Muscle of leg (tissue), 11 donors: Measurements from ENCODE around the gene DDIAS. TPM values are rescaled to one million over a fixed set of nuclear protein-coding genes. Genes with fewer than 3 reads are reported as not detected.
"Not testable (repeated sequence)": the region's sequence is repeated elsewhere in the genome, so short reads cannot be mapped to it uniquely, and the experiment has no call there.

Experiments used
- DNase-seq: peaks from one replicate; pipeline ENCODE4 v3.0.0; 2013
- H3K27ac ChIP-seq: one replicate; pipeline ENCODE4 v1.5.1; 2013; ENCODE audit warnings: mild to moderate bottlenecking, low read length, control low read depth
- H3K27me3 ChIP-seq: one replicate; pipeline ENCODE4 v1.6.1; 2013; ENCODE audit warnings: low read length; ENCODE audit not compliant: control insufficient read depth, insufficient read depth
- H3K36me3 ChIP-seq: one replicate; pipeline ENCODE4 v1.6.1; 2013; ENCODE audit warnings: low read length; ENCODE audit not compliant: control insufficient read depth, insufficient read depth
- H3K4me1 ChIP-seq: one replicate; pipeline ENCODE4 v1.6.1; 2013; ENCODE audit warnings: low read length; ENCODE audit not compliant: control insufficient read depth, insufficient read depth
- H3K4me3 ChIP-seq: one replicate; pipeline ENCODE4 v1.5.1; 2013; ENCODE audit warnings: low read length, control low read depth
- H3K9me3 ChIP-seq: replicated peaks from 2 replicates; pipeline ENCODE4 v1.6.1; 2013; ENCODE audit warnings: low read depth, low read length; ENCODE audit not compliant: control insufficient read depth
- WGBS: methylation state at CpG from one replicate; pipeline ENCODE4 v1.1.5; 2013; ENCODE audit warnings: missing lambda C conversion rate; ENCODE audit not compliant: insufficient coverage; 5-methylcytosine and 5-hydroxymethylcytosine counted together
- polyA plus RNA-seq, 8 donors: library from polyadenylated mRNA; unstranded; fragments of 120-200 nt; gene quantifications; one replicate each; pipeline versions ENCODE4 v1.2.1 to v1.2.3, GENCODE V29; 2013; ENCODE audit warnings: inconsistent platforms in 1 of 8, low replicate concordance in 1 of 8; ENCODE audit not compliant: insufficient read length in 8 of 8, insufficient read depth in 1 of 8
- total RNA-seq: library from RNA; stranded (reverse); fragments of 120-200 nt; gene quantifications from one replicate; pipeline ENCODE4 v1.2.4, GENCODE V29; 2013

DDIAS gene
- total and polyA plus RNA-seq, 9 donors = 2.6 to 4.4 (median 3.8) TPM

GRCh38 chr11:82900277-82901164 lies 1.0 kb upstream of the DDIAS start, which contains the start of gene PRCP:
Gene PRCP, minus strand, starts transcription at chr11:82900430. Its CDS starts 28 bp downstream, at chr11:82900402.
- peak; percentile 91 for DNase-seq
- H3K4me3 ChIP-seq = peak within 1 kb of the TSS; percentile 78
- H3K27ac ChIP-seq = peak within 1 kb of the TSS; percentile 94
- no peaks in the 10 kb centered on the region for H3K9me3 ChIP-seq
- no peaks in the 10 kb centered on the region for H3K36me3 ChIP-seq
- WGBS = under 1% methylated on average over 32 of the region's 40 CpGs
- H3K4me1 ChIP-seq = peaks cover 22% of the 10 kb centered on the region
- no peaks in the 10 kb centered on the region for H3K27me3 ChIP-seq

DNA sequence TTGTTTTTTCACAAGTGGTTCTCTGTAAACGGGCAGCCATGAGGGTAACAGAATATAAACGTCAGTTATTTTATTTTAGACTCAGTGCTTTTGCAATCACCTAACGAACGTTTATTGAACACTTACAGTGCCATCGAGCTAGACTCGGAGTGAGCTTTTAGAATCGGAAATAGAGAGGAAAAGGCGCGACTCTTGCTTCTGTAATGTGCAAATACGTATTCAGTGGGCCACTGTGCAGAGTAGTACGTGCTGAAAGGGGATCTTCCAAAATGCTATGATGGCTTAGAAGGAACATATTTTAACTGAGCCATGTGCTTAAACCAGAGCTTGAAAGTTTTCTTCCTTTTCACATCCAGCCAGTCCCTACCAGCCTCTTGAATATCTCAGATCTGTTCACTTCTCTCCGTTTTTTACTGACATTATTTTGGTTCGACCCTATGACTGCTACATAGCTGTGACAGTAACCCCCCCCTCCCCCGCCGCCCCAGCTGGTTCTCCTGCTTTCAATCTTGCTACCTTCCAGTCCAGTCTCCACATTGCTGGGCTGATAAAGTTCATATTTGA lies 468 bp downstream of the DDIAS start:
- Histone ChIP-seq H3K9me3 (no peaks in the 10 kb centered on the region), H3K27ac (no peak overlapping the region), H3K4me3 (peak overlapping the region; percentile 78), H3K4me1 (peaks cover 22% of the 10 kb centered on the region), H3K36me3 (no peaks in the 10 kb centered on the region), H3K27me3 (no peaks in the 10 kb centered on the region)
- WGBS = under 1% methylated on average over 12 of the region's 15 CpGs
- DNase-seq = no peak

DNA sequence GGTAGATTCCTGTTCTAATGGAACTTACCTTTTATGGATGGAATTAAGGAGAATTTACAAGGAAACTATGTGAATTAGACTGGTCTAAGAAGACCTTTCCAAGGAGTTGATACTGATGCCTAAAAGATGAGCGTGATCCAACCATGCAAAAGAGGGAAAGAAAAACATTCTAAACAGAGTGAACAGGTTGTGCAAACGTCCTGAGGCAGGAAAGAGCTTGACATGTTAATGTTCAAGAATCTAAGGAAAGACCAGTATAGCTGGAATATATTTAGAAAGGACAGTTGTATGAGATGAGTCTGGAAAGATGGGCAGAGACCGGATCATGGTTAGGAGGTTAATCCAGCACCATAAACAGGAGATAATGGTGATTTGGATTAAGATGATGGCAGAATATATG lies 1.3 kb downstream of the DDIAS start:
- WGBS = 74% methylated on average over 3 of the region's 3 CpGs
- Histone ChIP-seq H3K9me3 (no peaks in the 10 kb centered on the region), H3K27ac (no peak overlapping the region), H3K4me1 (peaks cover 22% of the 10 kb centered on the region), H3K4me3 (no peak overlapping the region), H3K27me3 (no peaks in the 10 kb centered on the region), H3K36me3 (no peaks in the 10 kb centered on the region)
- no peak for DNase-seq

DNA sequence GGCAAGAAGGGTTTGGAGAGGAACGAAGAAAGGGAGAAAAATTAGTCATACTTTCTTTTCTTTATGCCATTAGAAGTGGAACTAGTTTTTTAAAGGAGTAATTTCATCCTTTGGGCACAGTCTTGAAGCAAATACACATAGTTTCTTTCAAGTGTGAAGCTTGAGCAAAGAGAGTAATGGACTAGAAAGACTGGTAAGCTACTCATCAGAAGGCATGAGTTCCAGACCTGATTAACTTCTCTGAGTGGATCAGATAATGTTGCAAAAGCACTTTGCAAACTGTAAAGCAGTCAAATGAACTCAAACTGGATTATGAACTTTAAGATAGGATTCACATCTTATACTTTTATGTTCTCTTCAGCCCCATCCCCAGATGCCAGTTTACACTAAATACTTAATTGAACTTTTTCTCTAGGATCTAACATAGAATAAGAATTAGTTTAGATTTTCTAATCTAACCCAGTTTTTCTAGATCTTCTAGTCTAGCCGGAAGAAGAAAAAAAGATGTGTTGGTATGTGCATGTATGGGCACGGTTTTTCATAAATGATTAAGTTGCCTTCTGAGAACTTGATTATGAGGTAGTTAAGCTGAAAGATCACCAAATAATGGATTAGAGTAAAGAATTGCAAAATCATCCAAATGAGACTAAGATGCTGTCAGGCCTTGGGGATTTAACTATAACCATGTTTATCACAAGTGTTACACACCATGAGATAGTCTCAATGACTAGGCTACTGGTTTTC lies 2.5 kb downstream of the DDIAS start:
- no peak for DNase-seq
- Histone ChIP-seq H3K9me3 (no peaks in the 10 kb centered on the region), H3K4me3 (no peak overlapping the region), H3K27ac (no peak overlapping the region), H3K27me3 (no peaks in the 10 kb centered on the region), H3K4me1 (peaks cover 21% of the 10 kb centered on the region), H3K36me3 (no peaks in the 10 kb centered on the region)
- WGBS = no CpG with 5 or more reads among the region's 3 CpGs

- no peaks in the 10 kb centered on the region for H3K27me3 ChIP-seq
- no peaks in the 10 kb centered on the region for H3K9me3 ChIP-seq
- H3K36me3 ChIP-seq = no peaks in the 10 kb centered on the region
- H3K4me1 ChIP-seq = peaks cover 7% of the 10 kb centered on the region
- no CpG with 5 or more reads among the region's 1 CpG for WGBS
- DNase-seq = peak; percentile 46
- no peak overlapping the region for H3K27ac ChIP-seq
- no peak overlapping the region for H3K4me3 ChIP-seq
Measured at GRCh38 chr11:82906236-82906635, 4.7 kb downstream of the DDIAS start.

- Histone ChIP-seq H3K9me3 (peaks cover 3% of the 10 kb centered on the region), H3K4me1 (peaks cover 6% of the 10 kb centered on the region), H3K36me3 (no peaks in the 10 kb centered on the region), H3K27me3 (no peaks in the 10 kb centered on the region), H3K4me3 (no peak overlapping the region), H3K27ac (no peak overlapping the region)
- no CpG with 5 or more reads among the region's 2 CpGs for WGBS
- peak; percentile 23 for DNase-seq
Measured at GRCh38 chr11:82906931-82907330, 5.4 kb downstream of the DDIAS start.

DNA sequence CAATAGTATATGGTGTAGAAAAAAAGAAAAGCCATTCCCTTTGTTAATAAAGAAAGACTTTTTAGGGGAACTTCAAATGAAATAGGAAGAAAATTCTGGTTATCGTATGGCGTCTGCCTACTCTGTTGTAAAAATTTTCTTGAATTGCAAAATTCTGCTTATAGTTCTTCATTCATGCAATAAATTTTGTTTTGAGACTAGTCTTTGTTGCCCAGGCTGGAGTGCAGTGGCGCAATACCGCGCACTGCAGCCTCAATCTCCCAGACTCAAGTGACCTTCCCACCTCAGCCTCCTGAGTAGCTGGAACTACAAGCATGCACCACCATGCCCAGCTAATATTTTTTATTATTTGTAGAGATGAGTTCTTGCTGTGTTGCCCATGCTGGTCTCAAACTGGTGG lies 5.8 kb downstream of the DDIAS start:
- no peaks in the 10 kb centered on the region for H3K36me3 ChIP-seq
- DNase-seq = no peak
- no peak overlapping the region for H3K4me3 ChIP-seq
- no CpG with 5 or more reads among the region's 5 CpGs for WGBS
- no peak overlapping the region for H3K27ac ChIP-seq
- no peaks in the 10 kb centered on the region for H3K27me3 ChIP-seq
- peaks cover 1% of the 10 kb centered on the region for H3K4me1 ChIP-seq
- H3K9me3 ChIP-seq = peaks cover 4% of the 10 kb centered on the region

DNA sequence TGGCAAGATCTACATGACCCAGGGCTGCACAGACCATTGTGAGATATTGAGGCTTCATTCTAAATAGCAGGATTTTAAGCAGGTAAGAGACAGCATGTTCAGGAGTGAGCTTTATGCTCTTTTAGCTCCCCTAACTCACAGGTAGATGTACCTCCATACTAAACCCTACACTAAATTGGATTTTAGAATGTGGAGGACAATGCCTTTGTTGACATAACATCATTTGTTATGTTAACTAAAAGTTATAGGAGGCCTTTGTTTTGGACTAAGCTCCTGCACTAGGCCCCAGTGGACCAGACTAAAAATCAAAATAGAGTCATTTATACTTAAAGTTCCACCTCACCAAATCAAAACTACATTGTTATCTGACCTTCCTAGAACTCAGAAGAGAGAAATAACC lies 6.8 kb downstream of the DDIAS start:
- Histone ChIP-seq H3K9me3 (peaks cover 4% of the 10 kb centered on the region), H3K4me3 (no peak overlapping the region), H3K36me3 (no peaks in the 10 kb centered on the region), H3K4me1 (no peaks in the 10 kb centered on the region), H3K27ac (no peak overlapping the region), H3K27me3 (no peaks in the 10 kb centered on the region)
- no peak for DNase-seq

DNA sequence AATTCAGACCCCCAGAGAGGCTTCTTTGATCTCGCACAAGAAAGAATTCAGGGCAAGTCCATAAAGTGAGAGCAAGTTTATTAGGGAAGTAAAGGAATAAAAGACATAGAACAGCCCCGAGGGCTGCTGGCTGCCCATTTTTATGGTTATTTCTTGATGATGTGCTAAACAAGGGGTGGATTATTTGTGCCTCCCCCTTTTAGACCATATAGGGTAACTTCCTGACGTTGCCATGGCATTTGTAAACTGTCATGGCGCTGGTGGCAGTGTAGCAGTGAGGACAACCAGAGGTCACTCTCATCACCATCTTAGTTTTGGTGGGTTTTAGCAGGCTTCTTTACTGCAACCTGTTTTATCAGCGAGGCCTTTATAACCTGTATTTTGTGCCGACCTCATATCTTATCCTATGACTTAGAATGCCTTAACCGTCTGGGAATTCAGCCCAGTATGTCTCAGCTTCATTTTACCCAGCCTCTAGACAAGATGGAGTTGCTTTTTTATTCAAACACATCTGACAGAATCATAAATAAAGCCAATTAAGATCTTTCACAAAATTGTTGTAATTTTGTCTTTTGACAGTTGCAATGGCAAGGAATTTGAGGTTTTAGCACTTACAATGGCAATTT lies 7.6 kb downstream of the DDIAS start:
- DNase-seq = no peak
- H3K4me3 ChIP-seq = no peak overlapping the region
- WGBS = 33% methylated on average over 2 of the region's 7 CpGs
- peaks cover 4% of the 10 kb centered on the region for H3K9me3 ChIP-seq
- H3K4me1 ChIP-seq = no peaks in the 10 kb centered on the region
- H3K36me3 ChIP-seq = no peaks in the 10 kb centered on the region
- H3K27ac ChIP-seq = no peak overlapping the region
- H3K27me3 ChIP-seq = no peaks in the 10 kb centered on the region

- H3K9me3 ChIP-seq, H3K4me3 ChIP-seq, H3K4me1 ChIP-seq, DNase-seq, H3K27ac ChIP-seq, H3K36me3 ChIP-seq, H3K27me3 ChIP-seq: not testable (repeated sequence)
- WGBS = 80% methylated on average over 1 of the region's 10 CpGs
Measured at GRCh38 chr11:82919786-82920185, 18.2 kb downstream of the DDIAS start.
